Thoracic aorta (tissue), 2 donors: ENCODE data around the gene COL4A6. TPM values are rescaled to one million over a fixed set of nuclear protein-coding genes. Genes with fewer than 3 reads are reported as not detected.

Experiments
- ATAC-seq: fragments of 150-250 bp; one replicate; pipeline ENCODE4 v1.8.0; 2017; ENCODE audit warnings: low read depth; ENCODE audit not compliant: insufficient number of reproducible peaks, low FRiP score
- DNase-seq: peaks from one replicate; pipeline ENCODE4 v3.0.0-alpha.2; 2020; ENCODE audit warnings: low spot score
- H3K27ac ChIP-seq, 2 donors: fragments of 200-600 bp; sonication (generic); 1 replicate in 1 of 2; 2 replicates in 1 of 2; pipeline ENCODE4 v1.5.1; 2016; ENCODE audit warnings: mild to moderate bottlenecking in 2 of 2, moderate library complexity in 2 of 2
- H3K27me3 ChIP-seq: fragments of 200-600 bp; sonication (generic); replicated peaks from 2 replicates; pipeline ENCODE4 v1.6.0; 2016; ENCODE audit warnings: mild to moderate bottlenecking; ENCODE audit not compliant: insufficient read depth
- H3K36me3 ChIP-seq: fragments of 200-600 bp; sonication (generic); one replicate; pipeline ENCODE4 v1.5.1; 2016
- H3K4me1 ChIP-seq, 2 donors: fragments of 200-600 bp; sonication (generic); 1 replicate in 1 of 2; 2 replicates in 1 of 2; pipeline versions ENCODE4 v1.5.1 to v1.6.0; 2016; ENCODE audit warnings: low read depth in 2 of 2, mild to moderate bottlenecking in 1 of 2; ENCODE audit not compliant: control insufficient read depth in 1 of 2
- H3K4me3 ChIP-seq: fragments of 200-600 bp; sonication (generic); 2 replicates; pipeline ENCODE4 v1.5.1; 2016; ENCODE audit warnings: mild to moderate bottlenecking
- H3K9me3 ChIP-seq: fragments of 200-600 bp; sonication (generic); 2 replicates; pipeline ENCODE4 v1.5.1; 2016
- CTCF ChIP-seq: fragments of 200-600 bp; sonication (generic); IDR thresholded peaks from one replicate; pipeline ENCODE4 v1.5.1; 2019; ENCODE audit warnings: antibody characterized with exemption
- total RNA-seq, 2 donors: library from RNA; depleted of rRNA; stranded (reverse); fragments of >200 nt; gene quantifications; one replicate each; pipeline versions ENCODE4 v1.1.0 to v1.2.3, GENCODE V29; 2016

COL4A6 gene
- total RNA-seq, 2 donors from 2014 or later: 1.3 to 2.2 TPM

DNA sequence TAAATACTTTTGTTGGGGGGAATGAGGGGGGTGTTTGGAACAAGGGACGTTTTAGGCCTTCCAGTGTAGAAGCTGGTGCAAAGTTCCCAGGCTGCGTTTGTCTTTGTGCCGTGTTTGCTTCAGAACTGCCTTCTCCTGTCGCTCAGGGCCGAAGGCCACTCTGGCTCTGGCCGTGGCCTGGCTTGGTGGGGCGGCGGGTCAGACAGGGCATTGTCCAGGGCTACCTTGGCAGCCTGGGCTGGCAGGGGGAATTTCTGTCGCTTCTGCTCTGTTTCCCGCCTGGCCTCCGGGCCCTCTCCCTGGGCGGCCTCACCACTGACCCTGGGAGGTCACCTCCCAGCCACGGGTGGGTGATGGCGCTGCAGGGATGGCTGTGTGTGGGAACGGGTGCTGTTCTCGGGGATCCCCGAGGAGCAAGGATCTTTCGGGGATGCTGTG lies 140.0 kb downstream of the COL4A6 start:
- Histone ChIP-seq H3K4me3 (no peak overlapping the region), H3K4me1 (no peaks in the 10 kb centered on the region), H3K9me3 (no peaks in the 10 kb centered on the region), H3K27ac (no peak overlapping the region), H3K36me3 (no peaks in the 10 kb centered on the region), H3K27me3 (no peaks in the 10 kb centered on the region)
- TF ChIP-seq CTCF: no peak
- DNase-seq (no peak), ATAC-seq (no peak)

DNA sequence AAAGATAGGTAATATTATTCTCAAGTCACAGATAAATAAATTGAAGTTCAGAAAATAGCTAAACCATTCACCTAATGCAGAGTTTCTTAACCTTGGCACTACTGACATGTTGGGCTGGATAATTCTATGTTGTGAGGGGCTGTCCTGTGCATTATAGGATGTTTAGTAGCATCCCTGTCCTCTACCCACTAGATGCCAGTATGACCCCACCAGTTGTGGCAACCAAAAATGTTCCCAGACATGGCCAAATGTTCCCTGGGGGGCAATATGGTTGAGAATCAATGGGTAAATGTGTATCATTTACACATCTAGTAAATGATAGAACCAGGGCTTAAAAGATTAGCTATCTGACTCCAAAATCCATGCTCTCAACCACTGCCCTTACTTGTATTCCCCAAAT lies 140.9 kb downstream of the COL4A6 start:
- Histone ChIP-seq H3K27me3 (no peaks in the 10 kb centered on the region), H3K36me3 (no peaks in the 10 kb centered on the region), H3K27ac (no peak overlapping the region), H3K4me1 (no peaks in the 10 kb centered on the region), H3K9me3 (no peaks in the 10 kb centered on the region), H3K4me3 (no peak overlapping the region)
- ATAC-seq: no peak
- DNase-seq: no peak
- no peak for TF ChIP-seq CTCF

- H3K36me3 ChIP-seq: no peaks in the 10 kb centered on the region
- no peaks in the 10 kb centered on the region for H3K4me1 ChIP-seq
- no peaks in the 10 kb centered on the region for H3K9me3 ChIP-seq
- H3K27me3 ChIP-seq: no peaks in the 10 kb centered on the region
- DNase-seq (no peak), ATAC-seq (no peak)
- H3K27ac ChIP-seq: no peak overlapping the region
- H3K4me3 ChIP-seq: no peak overlapping the region
- no peak for TF ChIP-seq CTCF
Observed at GRCh38 chrX:108292053-108292452, 146.2 kb downstream of the COL4A6 start.

GRCh38 chrX:108285918-108286317 lies 152.3 kb downstream of the COL4A6 start:
- DNase-seq: no peak
- Histone ChIP-seq H3K4me3 (no peak overlapping the region), H3K36me3 (no peaks in the 10 kb centered on the region), H3K27me3 (no peaks in the 10 kb centered on the region), H3K27ac (no peak overlapping the region), H3K9me3 (no peaks in the 10 kb centered on the region), H3K4me1 (no peaks in the 10 kb centered on the region)
- ATAC-seq: no peak
- no peak for TF ChIP-seq CTCF

DNA sequence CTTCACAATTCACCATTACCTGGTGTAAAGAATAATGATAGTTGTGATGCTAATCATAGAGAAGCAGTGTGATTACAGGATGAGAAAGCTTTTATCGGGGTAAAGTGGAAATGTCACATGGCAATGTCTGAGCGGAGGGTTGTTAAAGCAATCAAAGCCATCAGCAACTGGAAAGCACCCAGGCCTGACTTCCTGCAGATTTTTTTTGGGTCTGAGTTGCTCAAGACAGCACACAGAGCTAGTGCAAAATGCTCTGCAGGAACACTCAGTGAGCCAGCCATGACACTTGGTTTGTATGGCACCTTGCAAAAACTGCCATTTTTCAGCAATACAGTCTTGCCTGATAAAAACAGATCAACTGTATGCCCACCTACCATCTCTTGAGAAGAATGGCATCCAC lies 152.9 kb downstream of the COL4A6 start:
- no peaks in the 10 kb centered on the region for H3K27me3 ChIP-seq
- no peaks in the 10 kb centered on the region for H3K36me3 ChIP-seq
- H3K9me3 ChIP-seq: no peaks in the 10 kb centered on the region
- ATAC-seq (no peak), DNase-seq (no peak)
- no peak for TF ChIP-seq CTCF
- H3K4me3 ChIP-seq: no peak overlapping the region
- no peaks in the 10 kb centered on the region for H3K4me1 ChIP-seq
- no peak overlapping the region for H3K27ac ChIP-seq
